GM19193 (cell line): ENCODE data around the gene MPRIP.

ENCODE experiments used
- POLR2A ChIP-seq: IDR thresholded peaks from 4 replicates; pipeline ENCODE4 v1.6.1; 2011; ENCODE audit not compliant: insufficient read depth, insufficient read length; ENCODE audit errors: extremely low read depth

The MPRIP gene

GRCh38 chr17:17060001-17060922, 18.0 kb downstream of the MPRIP start:
- TF ChIP-seq POLR2A, result no peak

- TF ChIP-seq POLR2A, result no peak
These were observed 18.7 kb downstream of the MPRIP start for GRCh38 chr17:17060930-17061329.

- TF ChIP-seq POLR2A, result no peak
These were observed 19.3 kb downstream of the MPRIP start for GRCh38 chr17:17061516-17061915.

- TF ChIP-seq POLR2A, result no peak
These were observed 20.1 kb downstream of the MPRIP start for GRCh38 chr17:17062356-17062755.

- TF ChIP-seq POLR2A, result no peak
These were observed 20.6 kb downstream of the MPRIP start for GRCh38 chr17:17062866-17063265.

GRCh38 chr17:17063546-17064122, 21.4 kb downstream of the MPRIP start:
- TF ChIP-seq POLR2A, result no peak

GRCh38 chr17:17064322-17064721, 22.1 kb downstream of the MPRIP start:
- TF ChIP-seq POLR2A, result no peak

GRCh38 chr17:17066021-17066420, 23.8 kb downstream of the MPRIP start:
- no peak for TF ChIP-seq POLR2A

- TF ChIP-seq POLR2A, result no peak
These were observed 25.0 kb downstream of the MPRIP start for GRCh38 chr17:17067257-17067656.

- TF ChIP-seq POLR2A, result no peak
These were observed 27.6 kb downstream of the MPRIP start for GRCh38 chr17:17069849-17070248.

GRCh38 chr17:17070931-17071330, 28.7 kb downstream of the MPRIP start:
- TF ChIP-seq POLR2A, result no peak

- no peak for TF ChIP-seq POLR2A
These were observed 29.5 kb downstream of the MPRIP start for GRCh38 chr17:17071531-17072360.

- no peak for TF ChIP-seq POLR2A
These were observed 30.3 kb downstream of the MPRIP start for GRCh38 chr17:17072546-17072945.

GRCh38 chr17:17073030-17073564, 30.8 kb downstream of the MPRIP start:
- no peak for TF ChIP-seq POLR2A

- TF ChIP-seq POLR2A, result no peak
These were observed 31.5 kb downstream of the MPRIP start for GRCh38 chr17:17073581-17074403.
